Progenitor cell of endocrine pancreas (in vitro differentiated cells): ENCODE measurements around the gene KSR1. TPM values are rescaled to one million over a fixed set of nuclear protein-coding genes. Genes with fewer than 3 reads are reported as not detected.
"Not testable (repeated sequence)": the region's sequence is repeated elsewhere in the genome, so short reads cannot be mapped to it uniquely, and the experiment has no call there.

Experiments
- DNase-seq: peaks from one replicate; pipeline ENCODE4 v3.0.0; 2021; ENCODE audit warnings: low spot score; ENCODE audit not compliant: unreplicated experiment
- H3K27ac Mint-ChIP-seq: 2 replicates; pipeline ENCODE4 v1.8.0; 2021; ENCODE audit warnings: mild to moderate bottlenecking, moderate library complexity, mixed read lengths
- H3K27me3 Mint-ChIP-seq: 2 replicates; pipeline ENCODE4 v1.8.0; 2021; ENCODE audit warnings: mixed read lengths
- H3K36me3 Mint-ChIP-seq: 2 replicates; pipeline ENCODE4 v1.8.0; 2022; ENCODE audit warnings: mixed read lengths; ENCODE audit not compliant: insufficient read depth
- H3K4me1 Mint-ChIP-seq: 2 replicates; pipeline ENCODE4 v1.8.0; 2021; ENCODE audit warnings: low read depth, mixed read lengths
- H3K4me3 Mint-ChIP-seq: 2 replicates; pipeline ENCODE4 v1.8.0; 2021; ENCODE audit warnings: low read depth, mild to moderate bottlenecking, moderate library complexity, mixed read lengths
- H3K9me3 Mint-ChIP-seq: 2 replicates; pipeline ENCODE4 v1.8.0; 2021; ENCODE audit warnings: low read depth, mixed read lengths
- total RNA-seq: library from RNA; stranded (reverse); gene quantifications from 2 replicates; pipeline ENCODE4 v1.2.1, GENCODE V29; 2021
- TF ChIP-seq, protein P1 (sequence below): fragments of 200-600 bp; sonication (generic); IDR thresholded peaks from one replicate; pipeline ENCODE4 v1.5.0; 2021; ENCODE audit warnings: antibody characterized with exemption, mild to moderate bottlenecking; ENCODE audit not compliant: unreplicated experiment

Gene KSR1
- total RNA-seq, 1 donor from 2014 or later = 70.1 TPM

DNA sequence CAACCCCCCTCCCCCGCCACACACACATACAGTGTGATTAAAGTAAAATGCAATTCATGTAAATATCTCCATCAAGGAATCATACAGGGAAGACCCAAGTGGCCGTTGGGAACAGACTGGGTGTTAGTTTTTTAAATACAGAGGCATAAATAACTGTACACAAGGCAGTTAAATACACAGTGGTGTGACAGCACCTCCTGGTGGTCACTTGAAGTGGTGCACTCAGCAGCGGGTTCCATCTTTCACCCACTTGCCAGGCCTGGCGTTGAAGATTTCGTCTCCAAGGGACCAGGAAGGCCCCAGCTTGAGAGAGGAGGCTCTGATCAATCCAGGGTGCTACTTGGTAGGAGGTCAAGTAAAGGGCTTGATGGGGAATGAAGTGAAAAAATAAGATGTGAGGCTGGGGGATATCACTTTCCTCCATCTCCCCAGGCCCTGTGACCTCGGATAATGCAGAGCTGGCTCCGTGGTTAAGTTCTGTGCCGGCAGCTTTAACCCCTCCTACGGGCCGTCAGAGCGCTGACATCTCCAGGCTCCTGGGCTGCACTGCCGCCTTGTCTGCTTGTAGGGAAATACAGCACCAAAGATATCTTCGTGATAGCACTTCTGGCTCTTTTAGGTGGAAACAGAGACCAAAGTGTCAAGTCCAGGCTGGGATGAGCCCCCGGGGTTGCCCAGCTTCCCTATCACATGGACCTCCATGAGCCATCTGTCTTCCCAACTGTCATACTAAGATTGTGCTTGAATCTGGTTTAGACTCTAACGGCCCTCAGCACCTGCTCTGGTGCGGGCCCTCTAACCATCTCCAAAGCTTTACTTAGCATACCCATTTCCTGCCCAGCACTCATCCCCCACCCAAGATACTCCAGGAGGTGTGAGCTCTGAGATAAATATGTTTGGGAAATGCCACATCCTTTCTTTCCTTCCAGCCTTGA is 195.4 kb downstream of the KSR1 start:
- Mint-ChIP-seq H3K27ac (peak overlapping the region; percentile 3), H3K9me3 (no peaks in the 10 kb centered on the region), H3K4me3 (no peak overlapping the region), H3K4me1 (peaks cover 2% of the 10 kb centered on the region), H3K27me3 (peaks cover 17% of the 10 kb centered on the region), H3K36me3 (no peaks in the 10 kb centered on the region)
- DNase-seq = peak; percentile 53
- TF ChIP-seq, protein P1, sequence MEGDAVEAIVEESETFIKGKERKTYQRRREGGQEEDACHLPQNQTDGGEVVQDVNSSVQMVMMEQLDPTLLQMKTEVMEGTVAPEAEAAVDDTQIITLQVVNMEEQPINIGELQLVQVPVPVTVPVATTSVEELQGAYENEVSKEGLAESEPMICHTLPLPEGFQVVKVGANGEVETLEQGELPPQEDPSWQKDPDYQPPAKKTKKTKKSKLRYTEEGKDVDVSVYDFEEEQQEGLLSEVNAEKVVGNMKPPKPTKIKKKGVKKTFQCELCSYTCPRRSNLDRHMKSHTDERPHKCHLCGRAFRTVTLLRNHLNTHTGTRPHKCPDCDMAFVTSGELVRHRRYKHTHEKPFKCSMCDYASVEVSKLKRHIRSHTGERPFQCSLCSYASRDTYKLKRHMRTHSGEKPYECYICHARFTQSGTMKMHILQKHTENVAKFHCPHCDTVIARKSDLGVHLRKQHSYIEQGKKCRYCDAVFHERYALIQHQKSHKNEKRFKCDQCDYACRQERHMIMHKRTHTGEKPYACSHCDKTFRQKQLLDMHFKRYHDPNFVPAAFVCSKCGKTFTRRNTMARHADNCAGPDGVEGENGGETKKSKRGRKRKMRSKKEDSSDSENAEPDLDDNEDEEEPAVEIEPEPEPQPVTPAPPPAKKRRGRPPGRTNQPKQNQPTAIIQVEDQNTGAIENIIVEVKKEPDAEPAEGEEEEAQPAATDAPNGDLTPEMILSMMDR = peak; percentile 91

DNA sequence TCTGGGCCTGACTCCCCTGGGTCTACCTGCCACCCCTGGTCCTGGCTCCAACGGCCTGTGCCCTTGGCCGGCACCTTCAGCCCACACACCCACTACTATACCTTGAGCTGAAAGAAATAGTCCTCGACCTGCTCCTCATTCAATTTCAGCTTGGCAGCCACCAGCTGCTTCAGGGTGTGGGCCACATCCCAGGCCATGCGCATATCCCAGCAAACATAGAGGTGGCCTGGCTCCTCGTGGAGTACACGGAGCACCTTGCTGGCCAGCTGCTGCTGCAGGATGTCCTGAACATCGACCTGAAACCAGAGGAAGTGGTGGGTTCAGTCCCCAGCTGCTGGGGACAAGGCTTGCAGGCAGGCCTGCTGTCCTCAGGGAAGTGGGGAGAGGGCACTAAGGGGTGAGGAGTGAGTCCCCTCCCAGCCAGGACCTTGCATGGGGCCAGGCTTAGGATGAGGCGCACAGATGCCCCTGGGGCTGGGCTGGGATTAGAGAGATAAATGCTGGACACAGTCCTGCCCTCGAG is 197.3 kb downstream of the KSR1 start:
- not testable (repeated sequence) for H3K9me3 Mint-ChIP-seq, DNase-seq, H3K4me1 Mint-ChIP-seq, H3K36me3 Mint-ChIP-seq, H3K4me3 Mint-ChIP-seq, H3K27ac Mint-ChIP-seq
- H3K27me3 Mint-ChIP-seq = peaks cover 19% of the 10 kb centered on the region

DNA sequence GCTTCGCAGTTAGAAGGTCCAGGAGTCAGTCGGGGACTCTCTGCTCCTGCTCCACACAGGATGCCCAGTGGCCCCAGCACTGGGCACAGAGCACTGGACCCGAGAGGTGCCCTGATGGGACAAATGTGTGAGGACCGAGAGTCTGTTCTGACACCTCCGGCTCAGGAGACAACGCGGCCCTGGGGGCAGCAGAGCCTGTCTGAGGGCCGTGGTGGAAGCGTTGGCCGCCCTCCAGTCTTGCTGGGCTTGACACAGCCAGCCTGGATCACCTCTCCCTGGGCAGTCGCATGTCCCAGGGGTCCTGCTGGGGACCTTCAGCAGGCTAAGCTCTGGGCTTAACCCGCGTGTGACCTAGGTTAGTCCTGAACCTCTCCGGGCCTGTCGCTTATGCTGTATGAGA is 197.9 kb downstream of the KSR1 start:
- H3K27me3 Mint-ChIP-seq = peaks cover 21% of the 10 kb centered on the region
- no peak overlapping the region for H3K4me3 Mint-ChIP-seq
- H3K4me1 Mint-ChIP-seq = no peaks in the 10 kb centered on the region
- TF ChIP-seq, protein P1 = no peak
- H3K27ac Mint-ChIP-seq = no peak overlapping the region
- H3K36me3 Mint-ChIP-seq = no peaks in the 10 kb centered on the region
- no peaks in the 10 kb centered on the region for H3K9me3 Mint-ChIP-seq
- no peak for DNase-seq

DNA sequence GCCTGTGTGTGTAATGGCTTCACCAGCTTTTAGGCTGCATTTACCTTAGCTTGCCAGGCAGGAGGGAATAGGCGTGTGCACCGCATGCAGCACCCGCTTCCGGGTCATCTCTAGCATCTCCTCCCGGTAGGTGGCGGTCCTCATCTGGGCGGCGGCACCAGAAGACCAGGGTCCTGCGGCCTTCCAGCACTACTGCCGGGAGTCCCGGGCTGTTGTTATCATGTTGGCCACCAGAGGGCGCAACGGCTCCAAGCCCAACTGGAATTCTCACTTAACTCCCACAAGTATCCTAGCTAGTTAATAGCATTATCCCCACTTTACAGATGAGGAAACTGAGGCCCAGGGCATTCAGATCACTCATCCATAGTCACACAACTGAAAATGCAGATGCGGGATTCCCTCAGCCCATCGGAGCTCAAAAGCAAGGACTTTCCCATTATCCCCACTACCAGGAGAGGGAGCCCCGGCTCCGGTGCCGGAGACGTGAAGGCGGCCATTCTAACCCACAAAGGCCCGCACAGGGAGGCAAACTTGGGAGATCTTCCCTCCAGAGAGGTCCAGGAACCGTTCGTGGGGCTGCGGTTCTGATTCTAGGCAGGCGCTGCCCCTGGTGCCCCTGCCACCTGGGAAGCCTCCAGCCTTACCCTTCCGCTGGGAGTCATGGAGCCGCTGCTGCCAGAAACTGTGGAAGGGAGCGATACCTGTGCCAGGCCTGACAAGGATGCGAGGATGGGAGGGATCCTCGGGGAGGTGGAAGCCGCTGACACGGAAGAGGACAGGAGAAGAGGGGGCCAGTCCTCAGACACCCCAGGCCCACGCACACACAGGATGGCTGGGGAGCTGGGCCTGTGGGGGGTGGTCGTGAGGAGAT is 198.6 kb downstream of the KSR1 start:
- peak; percentile 82 for DNase-seq
- Mint-ChIP-seq H3K27ac (no peak overlapping the region), H3K4me3 (no peak overlapping the region), H3K4me1 (no peaks in the 10 kb centered on the region), H3K36me3 (no peaks in the 10 kb centered on the region), H3K9me3 (no peaks in the 10 kb centered on the region), H3K27me3 (peaks cover 23% of the 10 kb centered on the region)
- TF ChIP-seq, protein P1 = peak; percentile 95

DNA sequence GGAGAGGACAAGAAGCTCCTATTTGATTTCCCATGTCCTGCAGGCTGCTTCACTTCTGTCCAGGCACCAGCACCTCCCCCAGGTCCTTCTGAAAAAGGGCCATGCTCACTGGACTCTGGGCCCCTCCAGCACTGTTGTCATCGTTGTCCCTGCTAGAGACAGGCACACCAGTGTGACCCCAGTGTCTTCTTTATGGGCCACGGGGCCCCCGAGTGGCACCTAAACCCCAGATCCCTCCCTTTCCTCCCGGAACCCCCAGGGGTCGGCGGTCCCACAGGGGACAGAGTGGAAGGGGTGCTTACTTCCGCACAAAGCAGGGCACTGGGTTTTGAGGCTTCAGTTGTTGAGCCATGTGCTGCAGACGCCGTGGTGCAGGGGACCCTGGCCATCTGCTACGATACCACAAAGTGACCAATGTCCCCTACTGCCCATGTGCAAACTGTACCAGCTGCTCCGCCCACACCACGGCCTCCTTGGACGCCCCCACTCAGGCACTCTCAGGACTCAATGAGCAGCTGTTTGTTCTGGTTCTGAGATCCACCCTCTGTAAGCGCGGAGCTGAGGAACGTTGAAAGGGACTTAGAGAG is 199.4 kb downstream of the KSR1 start:
- not testable (repeated sequence) for H3K4me1 Mint-ChIP-seq, H3K36me3 Mint-ChIP-seq, H3K9me3 Mint-ChIP-seq, H3K27ac Mint-ChIP-seq, H3K4me3 Mint-ChIP-seq, DNase-seq
- peaks cover 23% of the 10 kb centered on the region for H3K27me3 Mint-ChIP-seq

DNA sequence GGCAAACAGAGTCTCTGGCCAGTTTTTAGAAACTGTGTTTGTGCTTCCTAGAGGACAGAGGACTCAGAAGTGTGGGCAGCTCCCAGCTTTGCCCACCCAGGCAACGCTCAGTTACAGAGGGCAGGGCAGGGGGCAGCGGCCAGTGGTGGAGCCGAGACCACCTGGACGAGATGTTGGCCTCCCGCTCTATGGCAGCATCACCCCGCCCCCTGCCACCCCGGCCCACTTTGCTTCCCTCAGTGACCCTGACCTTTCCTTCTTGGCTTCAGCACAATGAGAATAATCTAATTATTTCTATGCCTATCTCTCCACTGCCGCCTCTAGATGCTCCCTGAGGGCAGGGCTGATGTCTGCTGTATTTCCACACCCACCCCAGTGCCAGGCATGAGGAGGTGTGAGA is 200.4 kb downstream of the KSR1 start:
- H3K27me3 Mint-ChIP-seq = peaks cover 23% of the 10 kb centered on the region
- DNase-seq, H3K36me3 Mint-ChIP-seq, H3K27ac Mint-ChIP-seq, H3K9me3 Mint-ChIP-seq, H3K4me1 Mint-ChIP-seq, H3K4me3 Mint-ChIP-seq: not testable (repeated sequence)
